GM18519 (cell line): Measurements from ENCODE around the gene STEAP3.

Experiments used
- ATAC-seq: cut with Tn5 transposase; IDR thresholded peaks from one replicate; pipeline ENCODE4 v1.9.1; 2021; ENCODE audit warnings: mild to moderate bottlenecking, moderate library complexity; ENCODE audit not compliant: unreplicated experiment, low FRiP score

Gene STEAP3

GRCh38 chr2:119197529-119198239 is 25.9 kb upstream of the STEAP3 start:
- ATAC-seq: no peak

- ATAC-seq: no peak
Measured at GRCh38 chr2:119198240-119198840, 25.3 kb upstream of the STEAP3 start.

GRCh38 chr2:119201815-119202214 is 21.8 kb upstream of the STEAP3 start:
- ATAC-seq: no peak

- ATAC-seq: no peak
Measured at GRCh38 chr2:119202610-119203310, 20.9 kb upstream of the STEAP3 start.

- no peak for ATAC-seq
Measured at GRCh38 chr2:119204525-119204924, 19.1 kb upstream of the STEAP3 start.

GRCh38 chr2:119205001-119205706 is 18.5 kb upstream of the STEAP3 start:
- ATAC-seq: no peak

GRCh38 chr2:119206201-119206600 is 17.4 kb upstream of the STEAP3 start:
- no peak for ATAC-seq

GRCh38 chr2:119207447-119207846 is 16.2 kb upstream of the STEAP3 start:
- ATAC-seq: no peak

GRCh38 chr2:119208791-119209203 is 14.8 kb upstream of the STEAP3 start:
- ATAC-seq: no peak

GRCh38 chr2:119212139-119212800 is 11.4 kb upstream of the STEAP3 start:
- ATAC-seq: no peak

GRCh38 chr2:119214453-119215037 is 9.1 kb upstream of the STEAP3 start:
- no peak for ATAC-seq

GRCh38 chr2:119216994-119217393 is 6.6 kb upstream of the STEAP3 start:
- ATAC-seq: no peak

- ATAC-seq: no peak
Measured at GRCh38 chr2:119218478-119219064, 5.1 kb upstream of the STEAP3 start.

- ATAC-seq: no peak
Measured at GRCh38 chr2:119219873-119220272, 3.8 kb upstream of the STEAP3 start.

- no peak for ATAC-seq
Measured at GRCh38 chr2:119220720-119221301, 2.8 kb upstream of the STEAP3 start.

GRCh38 chr2:119221609-119222008 is 2.0 kb upstream of the STEAP3 start:
- no peak for ATAC-seq

- no peak for ATAC-seq
Measured at GRCh38 chr2:119222213-119222612, 1.4 kb upstream of the STEAP3 start.

- ATAC-seq: no peak
Measured at GRCh38 chr2:119222863-119223520, 642 bp upstream of the STEAP3 start.
